GM18873 (cell line): ENCODE measurements around the gene SPACA5B.
"Not testable (repeated sequence)": the region's sequence is repeated elsewhere in the genome, so short reads cannot be mapped to it uniquely, and the experiment has no call there.

Source experiments
- ATAC-seq: cut with Tn5 transposase; IDR thresholded peaks from one replicate; pipeline ENCODE4 v1.9.1; 2021; ENCODE audit warnings: mild to moderate bottlenecking, moderate library complexity, moderate number of reproducible peaks; ENCODE audit not compliant: unreplicated experiment, low FRiP score

The SPACA5B gene

DNA sequence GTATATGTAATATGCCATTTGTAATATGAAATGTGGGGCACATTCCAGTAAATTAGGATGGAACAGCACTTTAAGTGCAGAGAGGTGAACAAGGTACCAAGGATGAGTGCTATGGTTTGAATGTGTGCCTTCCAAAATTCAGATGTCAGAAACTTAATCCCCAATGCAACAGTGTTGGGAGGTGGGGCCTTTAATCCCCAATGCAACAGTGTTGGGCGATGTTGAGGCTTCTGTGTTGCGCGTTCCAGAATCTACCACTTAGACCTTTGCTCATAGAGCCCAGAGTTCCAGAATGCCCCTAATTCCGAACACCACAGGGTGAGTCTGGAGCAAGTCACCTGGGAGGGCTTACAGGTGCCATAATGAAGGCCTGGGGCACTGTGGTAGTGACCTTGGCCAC is at the start of gene SPACA5B:
Gene SPACA5B (plus strand): TSS at position 301 of the 400 bp plus-strand sequence. CDS start 62 bp downstream, at position 363.
- ATAC-seq: not testable (repeated sequence)

DNA sequence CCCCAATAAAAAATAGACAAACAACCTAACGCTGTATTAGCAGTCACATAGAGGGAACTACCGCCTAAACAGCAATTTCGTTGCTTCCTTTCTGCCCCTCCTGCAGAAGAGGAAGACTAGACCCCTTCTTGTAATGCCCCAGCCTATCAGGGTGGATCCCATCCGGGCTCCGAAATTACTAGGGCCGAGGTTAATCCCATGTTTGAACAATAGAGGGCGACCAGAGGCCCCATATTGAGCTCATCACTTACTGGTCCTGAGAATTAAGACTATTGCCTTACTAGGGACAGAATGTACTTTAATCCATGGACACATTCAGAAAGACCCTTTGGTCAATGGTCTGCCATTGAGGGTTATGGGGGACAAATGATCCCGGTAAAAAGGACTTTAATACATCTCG is 47.2 kb upstream of the SPACA5B start:
- ATAC-seq: no peak

DNA sequence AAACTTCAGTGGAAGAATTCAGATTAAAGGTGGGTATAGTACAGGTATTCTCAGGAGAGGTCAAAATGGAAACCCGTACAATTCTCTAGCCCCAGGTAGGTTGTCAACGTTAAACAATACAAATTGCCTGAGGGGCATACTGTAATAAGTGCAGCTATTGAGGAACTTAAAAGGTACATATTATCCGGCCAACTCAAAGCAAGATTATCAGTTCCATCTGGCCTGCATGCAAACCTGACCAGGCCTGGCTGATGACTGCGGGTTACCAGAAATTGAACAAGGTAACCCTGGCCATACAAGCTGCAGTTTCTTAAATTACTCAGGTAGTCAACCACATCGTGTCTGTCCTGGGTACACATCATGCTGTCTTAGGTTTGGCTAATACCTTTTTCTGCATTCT is 46.7 kb upstream of the SPACA5B start:
- ATAC-seq: no peak

DNA sequence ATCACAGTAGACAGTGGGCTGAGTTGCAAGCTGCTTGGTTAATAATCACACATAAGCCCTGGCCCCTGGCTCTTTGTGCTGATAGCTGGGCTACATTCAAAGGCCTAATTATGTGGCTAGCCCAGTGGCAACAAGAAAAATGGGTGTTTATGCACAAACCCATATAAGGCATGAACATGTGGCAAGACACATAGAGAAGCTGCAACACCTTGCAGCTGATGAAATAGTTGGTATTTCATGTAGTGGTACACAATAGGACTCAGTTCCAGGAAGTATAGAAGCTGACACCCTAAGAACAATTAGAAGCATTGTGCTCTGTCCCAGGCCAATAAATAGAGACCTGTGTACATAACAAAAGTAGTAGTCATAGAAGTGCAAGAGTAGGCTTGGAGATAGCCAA is 44.3 kb upstream of the SPACA5B start:
- ATAC-seq: no peak

DNA sequence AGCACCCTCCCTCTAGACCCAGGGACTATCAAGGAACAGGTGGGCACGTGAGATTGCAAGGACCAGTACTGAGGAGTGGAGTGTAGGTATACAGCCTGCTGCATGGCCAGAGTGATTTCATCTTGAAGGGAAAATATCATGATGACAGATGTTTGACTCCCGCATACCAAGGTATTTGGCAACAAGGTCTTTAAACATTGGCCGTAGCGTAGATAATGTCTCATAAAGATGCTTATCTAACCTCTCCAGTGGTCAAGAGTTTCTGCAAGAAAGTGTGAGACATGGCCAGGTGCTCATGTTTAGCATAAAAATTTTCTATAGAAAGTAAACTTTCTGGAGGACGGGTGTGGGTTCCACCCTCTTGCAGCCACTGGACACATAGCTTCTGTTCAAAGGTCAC is 40.3 kb upstream of the SPACA5B start:
- no peak for ATAC-seq

DNA sequence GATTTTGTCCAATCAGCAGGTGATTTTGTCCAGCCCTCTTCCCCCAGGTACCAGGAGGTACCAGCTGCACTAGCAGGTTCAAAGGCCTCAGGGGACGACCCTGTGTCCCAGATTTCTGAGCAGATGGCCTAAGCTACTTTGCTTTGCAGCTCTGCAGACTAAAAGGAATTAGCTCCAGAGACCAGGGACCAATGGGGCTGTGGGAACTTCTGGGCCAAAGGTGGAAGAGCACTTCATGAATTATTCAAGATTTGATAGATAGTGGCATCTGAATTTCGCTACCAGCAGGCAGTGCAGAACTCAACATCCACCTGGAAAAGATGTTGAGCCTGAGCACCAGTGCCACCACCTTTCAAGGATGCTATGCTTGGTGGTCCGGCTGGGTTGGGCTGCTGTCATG is 37.9 kb upstream of the SPACA5B start:
- not testable (repeated sequence) for ATAC-seq

DNA sequence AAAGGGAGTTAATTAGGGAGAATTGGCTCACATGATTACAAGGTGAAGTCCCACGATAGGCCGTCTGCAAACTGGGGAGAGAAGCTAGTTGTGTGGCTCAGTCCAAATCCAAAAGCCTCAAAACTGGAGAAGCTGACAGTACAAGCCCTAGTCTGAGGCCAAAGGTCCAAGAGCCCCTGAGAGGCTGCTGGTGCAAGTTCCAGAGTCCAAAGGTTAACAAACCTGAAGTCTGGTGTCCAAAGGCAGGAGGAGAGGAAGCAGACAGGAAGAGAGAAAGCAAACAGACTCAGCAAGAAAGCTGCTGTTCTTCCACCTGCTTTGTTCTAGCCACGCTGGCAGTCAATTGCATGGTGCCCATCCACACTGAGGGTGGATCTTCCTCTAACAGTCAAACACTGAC is 29.0 kb upstream of the SPACA5B start:
- ATAC-seq: no peak

DNA sequence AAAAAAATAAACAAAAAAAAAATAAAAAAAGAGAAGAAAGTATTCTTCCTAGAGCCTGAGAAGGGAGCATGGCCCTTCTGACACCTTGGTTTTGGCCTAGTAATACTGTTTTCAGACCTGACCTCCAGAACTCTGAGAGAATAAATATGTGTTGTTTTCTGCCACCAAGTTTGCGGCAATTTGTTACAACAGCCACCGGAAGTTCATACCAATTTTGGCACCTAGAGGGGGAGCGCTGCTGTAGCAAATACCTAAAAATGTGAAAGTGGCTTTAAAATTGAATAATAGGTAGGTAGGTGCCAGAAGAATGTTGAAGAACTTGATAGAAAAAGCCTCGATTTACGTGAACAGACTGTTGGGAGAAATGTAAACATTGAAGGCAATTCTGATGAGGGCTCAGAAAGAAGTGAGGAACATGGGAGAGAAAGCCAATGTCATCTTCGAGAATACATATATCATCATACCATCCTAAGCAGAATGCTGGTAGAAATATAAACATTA is 27.5 kb upstream of the SPACA5B start:
- no peak for ATAC-seq

DNA sequence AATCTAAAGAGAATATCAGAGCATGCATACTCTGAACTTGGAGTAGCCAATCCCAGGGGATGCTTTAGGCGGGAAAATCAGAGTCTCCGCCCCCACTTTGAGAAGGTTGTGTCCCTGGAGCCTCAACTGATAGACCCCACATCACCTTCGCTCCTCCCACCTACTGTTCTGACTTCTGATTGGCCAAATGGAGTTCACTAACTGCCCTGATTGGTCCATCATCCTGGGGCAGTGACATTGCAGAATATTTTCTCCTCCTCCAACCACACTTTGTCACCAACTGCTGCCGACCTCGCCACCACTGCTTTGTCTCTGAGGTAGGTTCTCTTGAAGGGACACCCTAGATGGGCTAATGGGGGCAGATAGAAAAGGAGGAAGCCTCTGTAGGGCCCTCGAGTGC is 22.7 kb upstream of the SPACA5B start:
- ATAC-seq: no peak

DNA sequence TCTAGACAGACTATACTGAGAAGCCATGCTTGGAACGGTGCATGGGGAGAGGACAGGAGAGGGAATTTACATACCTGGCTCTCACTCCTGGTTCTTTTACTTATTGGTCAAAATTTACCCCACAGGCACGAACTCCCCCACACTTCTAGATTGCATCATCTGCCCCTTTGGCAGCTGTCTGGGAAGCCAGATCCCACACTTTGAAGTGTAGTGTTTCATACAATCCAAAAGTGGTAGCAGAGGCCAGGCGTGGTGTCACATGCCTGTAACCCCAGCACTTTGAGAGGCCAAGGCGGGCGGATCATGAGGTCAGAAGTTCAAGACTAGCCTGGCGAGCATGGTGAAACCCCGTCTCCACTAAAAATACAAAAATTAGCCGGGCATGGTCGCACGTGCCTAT is 5.1 kb upstream of the SPACA5B start:
- ATAC-seq: not testable (repeated sequence)

DNA sequence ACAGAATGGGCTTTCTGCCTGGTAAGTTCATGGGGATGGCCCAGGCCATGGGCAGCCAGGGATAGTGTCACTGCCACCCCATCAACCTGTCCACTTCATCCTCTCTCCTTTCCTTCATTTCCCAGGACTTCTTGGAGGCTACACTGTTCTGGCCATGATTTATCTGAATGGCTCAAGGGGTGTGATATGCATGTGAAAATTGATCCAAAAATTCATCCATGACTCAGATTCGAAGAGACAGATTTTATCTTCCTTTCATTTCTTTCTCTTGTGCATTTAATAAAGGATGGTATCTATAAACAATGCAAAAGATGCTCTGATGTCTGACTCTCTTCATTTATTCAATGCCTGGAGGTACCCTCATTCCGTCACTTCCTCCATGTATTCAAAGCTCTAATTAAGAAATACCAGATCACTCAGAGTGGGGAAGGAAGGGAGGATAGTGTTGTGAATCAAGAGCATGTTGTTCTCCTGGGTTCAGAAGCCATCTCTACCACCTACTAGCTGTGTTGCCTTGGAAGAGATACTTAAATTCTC is 1.9 kb downstream of the SPACA5B start:
- not testable (repeated sequence) for ATAC-seq

DNA sequence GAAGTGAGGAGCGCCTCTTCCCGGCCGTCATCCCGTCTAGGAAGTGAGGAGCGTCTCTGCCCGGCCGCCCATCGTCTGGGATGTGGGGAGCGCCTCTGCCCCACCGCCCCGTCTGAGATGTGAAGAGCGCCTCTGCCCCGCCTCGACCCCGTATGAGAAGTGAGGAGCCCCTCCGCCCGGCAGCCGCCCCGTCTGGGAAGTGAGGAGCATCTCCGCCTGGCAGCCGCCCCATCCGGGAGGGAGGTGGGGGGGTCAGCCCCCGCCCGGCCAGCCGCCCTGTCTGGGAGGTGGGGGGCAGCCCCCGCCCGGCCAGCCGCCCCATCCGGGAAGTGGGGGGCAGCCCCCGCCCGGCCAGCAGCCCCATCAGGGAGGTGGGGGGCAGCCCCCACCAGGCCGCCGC is 8.7 kb downstream of the SPACA5B start:
- not testable (repeated sequence) for ATAC-seq

DNA sequence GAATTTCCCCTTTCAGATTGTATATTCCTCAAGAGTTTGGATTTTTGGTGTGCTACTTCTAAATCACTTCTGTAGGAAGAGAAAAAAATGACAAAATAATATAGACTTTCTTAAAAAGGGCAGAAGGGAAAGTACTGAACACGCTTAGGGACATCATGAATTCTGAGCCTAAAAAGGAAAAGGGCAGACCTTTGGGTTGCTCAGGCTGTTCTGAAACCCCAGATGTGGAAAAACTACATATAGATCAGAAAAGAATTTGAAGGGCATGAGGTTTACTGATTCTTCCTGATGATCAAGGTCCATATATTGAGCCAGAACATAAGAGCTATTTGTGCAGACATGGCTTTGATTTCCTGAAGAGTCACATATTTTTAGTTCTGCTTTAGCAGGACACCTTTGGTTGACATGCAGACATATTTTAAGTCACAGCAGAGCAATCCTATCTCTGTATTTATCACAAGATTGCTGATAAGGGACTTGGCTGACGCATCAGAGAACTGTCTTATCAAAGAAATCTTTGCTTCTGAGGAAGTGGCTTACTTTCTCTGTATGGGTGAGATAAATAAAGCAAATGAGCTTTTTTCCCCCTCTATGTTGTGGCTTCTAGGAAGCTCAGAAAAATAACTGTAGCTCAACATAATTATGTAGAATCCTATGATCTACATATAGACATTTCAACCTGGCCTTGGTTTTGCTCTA is 11.5 kb downstream of the SPACA5B start:
- not testable (repeated sequence) for ATAC-seq

DNA sequence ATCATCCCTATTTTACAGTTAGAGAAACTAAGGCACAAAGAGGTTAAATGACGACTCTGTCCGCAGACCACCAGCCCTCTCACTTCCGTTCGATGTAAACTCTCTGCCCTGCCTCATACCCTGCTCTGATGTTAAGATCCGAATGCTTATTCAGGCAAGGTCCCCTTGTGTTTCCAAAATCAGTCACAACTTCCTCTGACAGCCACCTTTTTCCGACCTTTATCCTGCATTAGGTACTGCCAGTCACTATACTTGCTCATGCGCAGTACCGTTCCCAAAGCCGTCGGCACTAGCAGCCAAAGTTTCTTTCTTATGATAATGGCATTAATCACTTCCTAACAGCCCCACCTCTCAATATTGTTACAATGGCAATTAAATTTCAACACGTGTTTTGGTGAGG is 12.3 kb downstream of the SPACA5B start:
- ATAC-seq: not testable (repeated sequence)

DNA sequence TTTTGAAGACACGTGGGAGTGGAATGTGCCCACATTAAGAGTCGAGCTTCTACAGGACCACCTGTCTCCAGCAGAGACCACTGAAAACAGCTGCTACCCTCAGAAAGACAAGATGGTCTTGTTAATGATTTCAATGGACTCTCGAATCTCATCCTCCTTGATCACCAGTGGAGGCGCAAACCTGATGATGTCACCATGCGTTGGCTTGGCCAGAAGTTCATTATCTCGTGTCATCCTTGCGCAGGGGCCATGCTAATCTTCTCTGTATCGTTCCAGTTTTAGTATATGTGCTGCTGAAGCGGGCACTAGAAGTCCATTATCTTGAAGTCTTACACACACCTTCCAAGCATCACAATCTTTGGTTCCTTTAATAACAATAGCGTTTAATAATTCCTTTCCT is 23.3 kb downstream of the SPACA5B start:
- ATAC-seq: no peak

DNA sequence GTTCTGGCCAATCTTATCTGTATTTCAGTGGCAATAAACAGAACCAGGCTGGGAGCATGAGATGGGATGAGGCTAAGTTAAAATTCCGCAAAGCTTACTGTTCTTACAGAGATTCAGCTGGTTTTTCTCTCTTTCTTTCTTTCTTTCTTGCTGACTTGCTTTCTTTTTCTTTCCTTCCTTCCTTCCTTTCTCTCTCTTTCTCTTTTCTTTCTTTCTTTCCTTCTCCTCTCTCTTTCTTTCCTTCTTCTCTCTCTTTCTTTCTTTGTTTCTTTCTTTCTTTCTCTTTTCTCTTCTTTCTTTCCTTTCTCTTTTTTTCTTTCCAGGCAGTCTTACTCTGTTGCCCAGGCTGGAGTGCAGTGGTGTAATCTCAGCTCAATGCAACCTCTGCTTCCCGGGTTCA is 24.4 kb downstream of the SPACA5B start:
- no peak for ATAC-seq

DNA sequence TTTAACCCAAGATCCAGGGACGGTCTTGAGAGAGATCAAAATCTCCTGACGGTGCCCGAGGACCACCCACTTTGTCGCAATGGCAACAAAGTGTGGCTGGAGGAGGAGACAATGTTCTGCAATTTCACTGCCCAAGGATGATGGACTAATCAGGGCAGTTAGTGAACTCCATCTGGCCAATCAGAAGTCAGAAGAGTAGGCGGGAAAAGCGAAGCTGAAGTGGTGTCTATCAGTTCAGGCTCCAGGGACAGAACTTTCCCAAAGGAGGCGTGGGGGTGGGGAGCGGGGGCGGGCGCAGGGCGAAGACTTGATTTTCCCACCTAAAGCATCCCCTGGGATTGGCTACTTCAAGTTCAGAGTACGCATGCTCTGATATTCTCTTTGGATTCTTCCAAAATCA is 25.6 kb downstream of the SPACA5B start:
- no peak for ATAC-seq

DNA sequence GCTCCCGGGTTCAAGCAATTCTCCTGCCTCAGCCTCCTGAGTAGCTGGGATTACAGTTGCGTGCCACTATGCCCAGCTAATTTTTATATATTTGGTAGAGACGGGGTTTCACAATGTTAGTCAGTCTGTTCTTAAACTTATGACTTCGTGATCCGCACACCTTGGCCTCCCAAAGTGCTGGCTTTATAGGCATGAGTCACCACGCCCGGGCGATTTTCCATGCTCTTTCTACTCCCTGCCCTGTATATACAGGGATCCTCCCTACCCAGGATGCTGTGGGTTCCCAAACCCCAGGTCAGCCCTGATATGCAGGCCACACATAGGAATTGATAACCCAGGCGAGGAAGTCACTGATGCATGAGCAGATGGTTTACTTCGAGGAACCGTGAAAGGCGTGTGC is 34.8 kb downstream of the SPACA5B start:
- ATAC-seq: no peak

DNA sequence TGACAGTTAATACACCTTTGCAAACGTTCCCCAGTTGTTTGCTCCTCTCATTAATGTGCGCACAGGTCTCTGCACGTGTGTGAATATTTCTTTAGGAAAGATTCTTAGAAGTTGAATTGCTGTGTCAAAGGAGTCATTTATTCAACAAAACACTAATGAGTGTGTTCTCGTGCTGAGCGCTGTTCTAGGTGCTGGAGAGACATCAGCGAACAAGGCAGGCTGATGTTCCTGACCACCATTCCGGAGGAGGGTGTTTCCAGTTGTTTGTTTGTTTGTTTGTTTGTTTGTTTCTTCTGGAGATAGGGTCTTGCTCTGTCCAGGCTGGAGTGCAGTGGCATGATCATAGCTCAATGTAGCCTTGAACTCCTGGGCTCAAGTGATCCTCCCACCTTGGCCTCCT is 35.9 kb downstream of the SPACA5B start:
- ATAC-seq: not testable (repeated sequence)

DNA sequence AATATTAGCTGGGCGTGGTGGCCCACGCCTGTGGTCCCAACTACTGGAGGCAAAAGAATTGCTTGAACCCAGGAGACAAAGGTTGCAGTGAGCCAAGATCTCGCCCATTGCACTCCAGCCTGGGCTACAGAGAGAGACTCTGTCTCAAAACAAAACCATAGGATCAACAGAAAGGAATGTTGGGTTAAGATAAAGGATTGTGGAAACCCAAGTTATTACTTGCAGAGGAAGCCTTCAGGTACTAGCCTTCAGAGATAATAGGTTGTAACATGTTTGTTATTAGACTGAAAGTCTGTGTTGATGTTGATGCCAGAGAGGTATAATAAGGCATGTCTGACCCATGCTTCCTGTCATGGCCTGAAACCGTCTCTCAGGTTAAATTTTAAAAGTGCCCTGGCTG is 49.3 kb downstream of the SPACA5B start:
- ATAC-seq: no peak

DNA sequence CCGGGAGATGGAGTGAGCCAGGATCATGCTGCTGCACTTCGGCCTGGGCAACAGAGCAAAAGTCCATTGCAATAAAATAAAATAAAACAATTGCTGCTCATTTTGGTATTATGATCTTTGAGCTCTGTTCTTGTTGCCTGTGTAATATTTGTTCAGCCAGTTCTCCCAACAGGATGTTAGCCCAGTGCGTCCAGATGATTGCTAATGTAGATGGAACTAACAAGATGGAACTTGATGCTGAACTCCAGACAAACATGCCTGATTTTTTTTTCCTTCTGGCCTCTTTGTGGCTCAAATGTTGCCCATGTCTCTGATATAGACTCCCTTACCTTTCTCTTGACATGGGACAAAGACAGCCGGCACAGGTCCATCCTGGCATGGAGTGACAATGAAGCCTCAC is 50.4 kb downstream of the SPACA5B start:
- ATAC-seq: no peak

DNA sequence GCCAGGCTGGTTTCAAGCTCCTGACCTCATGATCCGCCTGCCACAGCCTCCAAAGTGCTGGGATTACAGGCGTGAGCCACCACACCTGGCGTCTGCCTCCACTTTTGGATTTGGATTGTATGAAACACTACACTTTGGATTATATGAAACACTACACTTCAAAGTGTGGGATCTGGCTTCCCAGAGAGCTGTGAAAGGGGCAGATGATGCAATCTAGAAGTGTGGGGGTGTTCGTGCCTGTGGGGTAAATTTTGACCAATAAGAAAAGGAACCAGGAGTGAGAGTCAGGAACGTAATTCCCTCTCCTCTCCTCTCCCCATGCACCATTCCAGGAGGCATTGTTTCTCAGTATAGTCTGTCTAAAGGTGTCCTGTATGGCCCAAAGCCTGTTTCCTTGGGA is 51.5 kb downstream of the SPACA5B start:
- ATAC-seq: not testable (repeated sequence)
